GM12875 (cell line): ENCODE data around the gene DIP2C.
"Not testable (repeated sequence)": the region's sequence is repeated elsewhere in the genome, so short reads cannot be mapped to it uniquely, and the experiment has no call there.

ENCODE experiments used
- H3K4me3 ChIP-seq: one replicate; pipeline ENCODE4 v1.5.1; 2011; ENCODE audit warnings: low read depth, low read length, control low read depth
- TF ChIP-seq, protein P1 (sequence below): IDR thresholded peaks from 2 replicates; pipeline ENCODE4 v1.5.1; 2011; ENCODE audit warnings: low read depth, mild to moderate bottlenecking, control low read depth, inconsistent platforms, low read length, moderate library complexity, borderline replicate concordance; ENCODE audit not compliant: insufficient read depth

DIP2C gene

DNA sequence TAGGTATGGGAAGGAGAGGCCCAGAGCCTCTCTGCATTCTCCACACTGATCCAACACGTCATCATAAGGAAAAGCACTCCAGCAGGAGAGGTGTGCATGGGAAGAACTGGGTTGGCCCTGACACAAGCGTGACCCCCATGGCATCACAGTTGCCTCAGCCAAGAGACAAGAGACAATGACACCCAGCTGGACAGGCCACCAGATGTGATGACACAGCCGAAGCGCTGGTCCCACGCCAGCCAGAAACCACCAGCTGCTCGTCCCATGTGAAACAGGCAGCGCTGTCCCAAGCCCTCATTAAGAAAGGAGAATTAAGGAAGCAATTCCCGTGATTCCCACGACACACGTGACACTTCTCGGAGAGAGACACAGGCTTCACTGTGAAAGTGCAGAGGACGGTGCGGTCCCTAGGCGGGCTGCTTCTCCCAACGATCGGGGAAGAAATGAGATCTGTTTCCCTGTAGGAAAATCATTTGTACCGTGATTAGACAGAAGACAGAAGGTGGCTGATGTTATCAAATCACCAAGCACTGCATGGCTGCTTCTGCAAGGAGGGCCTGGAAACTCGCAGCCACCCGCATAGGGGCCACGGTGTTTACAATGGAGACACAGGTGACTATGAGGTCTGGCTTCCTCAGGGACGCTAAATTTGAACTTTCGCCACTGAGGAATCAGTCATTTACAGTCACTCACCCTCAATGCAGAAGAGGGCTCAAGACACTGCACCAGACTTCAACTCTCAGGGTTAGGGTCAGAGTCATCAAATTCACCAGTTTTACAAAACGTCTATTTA lies 74.5 kb downstream of the DIP2C start:
- no peak overlapping the region for H3K4me3 ChIP-seq
- TF ChIP-seq, protein P1, sequence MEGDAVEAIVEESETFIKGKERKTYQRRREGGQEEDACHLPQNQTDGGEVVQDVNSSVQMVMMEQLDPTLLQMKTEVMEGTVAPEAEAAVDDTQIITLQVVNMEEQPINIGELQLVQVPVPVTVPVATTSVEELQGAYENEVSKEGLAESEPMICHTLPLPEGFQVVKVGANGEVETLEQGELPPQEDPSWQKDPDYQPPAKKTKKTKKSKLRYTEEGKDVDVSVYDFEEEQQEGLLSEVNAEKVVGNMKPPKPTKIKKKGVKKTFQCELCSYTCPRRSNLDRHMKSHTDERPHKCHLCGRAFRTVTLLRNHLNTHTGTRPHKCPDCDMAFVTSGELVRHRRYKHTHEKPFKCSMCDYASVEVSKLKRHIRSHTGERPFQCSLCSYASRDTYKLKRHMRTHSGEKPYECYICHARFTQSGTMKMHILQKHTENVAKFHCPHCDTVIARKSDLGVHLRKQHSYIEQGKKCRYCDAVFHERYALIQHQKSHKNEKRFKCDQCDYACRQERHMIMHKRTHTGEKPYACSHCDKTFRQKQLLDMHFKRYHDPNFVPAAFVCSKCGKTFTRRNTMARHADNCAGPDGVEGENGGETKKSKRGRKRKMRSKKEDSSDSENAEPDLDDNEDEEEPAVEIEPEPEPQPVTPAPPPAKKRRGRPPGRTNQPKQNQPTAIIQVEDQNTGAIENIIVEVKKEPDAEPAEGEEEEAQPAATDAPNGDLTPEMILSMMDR, result no peak

DNA sequence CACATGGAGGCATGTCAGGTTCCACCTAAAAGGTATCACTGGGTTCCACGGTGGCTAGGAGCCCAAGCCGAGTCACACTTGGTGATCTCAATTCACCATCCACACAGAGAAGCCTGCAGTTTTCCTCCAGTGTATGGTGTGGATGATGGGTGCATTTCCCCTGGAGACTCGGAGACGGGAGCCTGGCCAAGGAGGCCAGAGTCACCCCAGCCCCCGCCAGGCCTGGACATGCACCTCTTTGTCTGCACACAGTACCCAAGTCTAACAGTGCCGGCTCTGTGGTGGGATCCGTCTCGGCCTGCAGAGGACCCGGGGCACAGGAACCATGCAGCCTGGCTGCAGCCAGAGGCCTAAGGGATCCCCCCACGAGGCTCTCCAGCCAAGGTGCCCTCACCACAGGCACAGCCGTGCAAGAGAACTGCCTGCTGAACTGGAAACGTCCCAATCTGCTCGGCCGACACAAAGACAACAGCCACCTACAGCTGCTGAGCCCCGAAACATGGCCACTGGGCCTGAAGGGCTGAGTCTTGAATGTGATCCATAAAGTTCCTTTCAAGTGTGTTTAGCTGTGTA lies 75.2 kb downstream of the DIP2C start:
- TF ChIP-seq, protein P1, result no peak

DNA sequence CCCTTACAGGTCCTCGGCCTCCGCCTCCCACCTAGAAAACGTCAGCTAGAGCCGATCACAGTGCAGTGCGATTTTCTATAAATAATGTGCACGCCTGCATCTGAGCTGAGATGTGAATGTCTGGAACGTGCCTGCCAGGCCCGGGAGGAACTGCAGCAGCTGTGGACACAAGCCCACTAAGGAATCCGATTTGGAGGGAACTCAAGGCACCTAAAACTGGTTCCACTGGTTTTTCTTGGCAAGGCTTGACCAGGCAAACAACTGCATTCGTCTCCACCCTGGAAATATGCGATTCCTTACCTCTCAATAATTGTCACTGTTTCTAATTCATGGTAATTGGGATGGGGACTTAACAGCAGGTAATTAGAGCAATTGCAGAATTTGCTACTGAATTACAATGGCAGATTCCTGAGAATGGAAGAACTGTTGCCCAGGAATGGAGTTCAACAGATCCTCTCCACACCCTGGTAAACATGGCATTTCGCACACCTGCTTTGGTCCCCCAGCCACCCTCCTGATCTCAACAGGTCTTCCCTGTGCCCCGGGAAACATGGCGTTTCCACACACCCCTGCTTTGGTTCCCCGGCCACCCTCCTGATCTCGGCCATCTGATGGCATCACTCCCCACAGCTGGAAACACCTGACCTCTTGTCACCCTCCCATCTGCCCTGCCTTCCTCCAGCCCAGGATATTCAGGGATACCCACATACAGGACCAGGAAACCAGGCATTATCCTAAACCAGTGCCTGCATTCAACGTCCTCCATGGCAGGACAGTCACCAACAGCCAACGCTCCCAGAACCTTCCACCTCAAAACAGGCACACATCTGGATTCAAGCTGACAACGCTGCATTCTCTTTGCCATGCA lies 76.0 kb downstream of the DIP2C start:
- TF ChIP-seq, protein P1, result no peak
- no peak overlapping the region for H3K4me3 ChIP-seq

More for the DNA sequence above, 75.2 kb downstream of the DIP2C start:
- no peak overlapping the region for H3K4me3 ChIP-seq

DNA sequence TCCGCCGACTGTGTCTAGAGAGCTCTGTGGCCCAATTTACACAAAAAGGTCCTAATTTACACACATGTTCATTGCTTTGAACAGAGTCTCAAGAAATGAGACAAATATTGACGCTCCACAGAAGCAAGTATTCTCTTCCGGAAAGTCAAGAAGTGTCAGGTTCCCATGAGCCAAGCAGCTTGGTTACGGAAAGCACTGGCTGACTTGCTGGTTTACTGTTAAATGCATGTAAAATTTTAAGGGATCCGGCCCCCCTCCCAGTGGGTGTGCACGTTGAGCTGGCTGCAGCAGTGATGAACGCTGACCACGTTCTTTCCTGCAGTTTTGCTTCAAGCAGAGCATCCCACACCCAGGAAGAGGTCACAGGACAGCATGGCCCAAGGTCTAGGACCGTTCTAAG lies 76.8 kb downstream of the DIP2C start:
- TF ChIP-seq, protein P1, result no peak

DNA sequence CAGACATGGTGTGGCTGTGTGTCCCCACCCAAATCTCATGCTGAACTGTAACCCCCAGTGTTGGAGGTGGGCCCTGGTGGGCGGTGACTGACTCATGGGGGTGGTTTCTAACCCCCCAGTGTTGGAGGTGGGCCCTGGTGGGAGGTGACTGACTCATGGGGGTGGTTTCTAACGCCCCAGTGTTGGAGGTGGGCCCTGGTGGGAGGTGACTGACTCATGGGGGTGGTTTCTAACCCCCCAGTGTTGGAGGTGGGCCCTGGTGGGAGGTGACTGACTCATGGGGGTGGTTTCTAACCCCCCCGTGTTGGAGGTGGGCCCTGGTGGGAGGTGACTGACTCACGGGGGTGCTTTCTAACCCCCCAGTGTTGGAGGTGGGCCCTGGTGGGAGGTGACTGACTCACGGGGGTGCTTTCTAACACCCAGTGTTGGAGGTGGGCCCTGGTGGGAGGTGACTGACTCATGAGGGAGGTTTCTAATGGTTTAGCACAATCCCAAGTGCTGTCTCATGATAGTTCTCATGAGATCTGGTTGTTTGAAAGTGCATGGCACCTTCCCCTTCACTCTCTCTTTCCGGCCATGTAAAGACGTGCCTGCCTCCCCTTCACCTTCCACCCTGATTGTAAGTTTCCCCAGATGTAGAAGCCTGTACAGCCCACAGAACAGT lies 78.7 kb downstream of the DIP2C start:
- H3K4me3 ChIP-seq, result not testable (repeated sequence)

More for the DNA sequence above, 76.8 kb downstream of the DIP2C start:
- H3K4me3 ChIP-seq, result no peak overlapping the region

DNA sequence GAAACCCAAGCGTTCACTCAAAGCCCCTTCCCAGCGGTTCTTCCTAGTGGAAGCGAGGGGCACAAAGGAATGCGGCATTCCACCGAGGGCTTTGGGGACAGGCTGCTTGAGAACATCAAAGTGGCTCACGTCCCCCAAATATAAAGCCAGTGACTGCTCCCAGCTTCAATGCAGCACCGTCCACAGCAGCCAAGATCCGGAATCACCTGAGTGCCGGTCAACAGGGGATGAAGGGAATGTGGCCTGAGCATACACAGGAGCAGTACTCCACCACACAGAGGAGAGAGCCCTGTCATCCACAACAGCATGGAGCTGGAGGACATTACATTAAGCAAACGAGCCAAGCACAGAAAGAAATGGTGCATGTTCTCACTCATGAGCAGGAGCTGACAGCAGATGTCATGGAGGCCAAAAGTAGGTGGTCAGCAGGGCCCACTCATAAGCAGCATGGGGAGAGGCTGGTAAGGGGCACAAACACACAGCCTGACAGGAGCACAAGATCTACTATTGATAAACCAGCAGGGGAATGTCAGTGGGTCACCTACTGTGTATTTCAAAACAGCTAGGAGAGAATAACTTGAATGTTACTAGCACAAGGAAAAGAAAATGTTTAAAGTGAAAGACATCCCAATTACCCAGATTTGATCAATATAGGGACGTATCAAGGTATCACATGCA lies 79.5 kb downstream of the DIP2C start:
- TF ChIP-seq, protein P1, result no peak
- no peak overlapping the region for H3K4me3 ChIP-seq
